ENCODE measurements around the gene DPYSL5. TPM values are rescaled to one million over a fixed set of nuclear protein-coding genes. Genes with fewer than 3 reads are reported as not detected.

Gene DPYSL5
- total and polyA plus RNA-seq, 2 donors (not counting 1 experiment from before 2014, with no cell fraction given) = not detected

DNA sequence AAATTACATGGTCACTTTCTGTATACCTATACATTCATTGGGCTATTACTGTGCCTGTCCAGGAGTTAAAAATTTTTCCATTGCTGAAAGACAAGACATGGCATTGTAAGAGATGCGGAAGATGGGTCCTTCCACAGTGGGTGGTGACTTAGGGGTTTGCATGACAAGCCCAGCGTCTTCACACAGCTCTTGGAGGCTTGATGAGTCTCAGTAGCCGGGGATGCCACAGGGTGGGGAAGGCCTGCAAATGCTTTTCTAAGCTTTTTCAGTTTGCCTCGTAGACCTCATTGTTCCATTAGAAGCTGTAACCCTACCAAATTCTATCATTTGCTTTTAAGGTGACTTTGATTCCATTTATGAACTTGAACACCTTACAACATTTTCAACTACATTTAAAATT, 104.4 kb downstream of the DPYSL5 start:
- Histone ChIP-seq H4K20me1 (ENCODE audit: control insufficient read depth, insufficient read depth, low read length, poor library complexity, severe bottlenecking) (no peaks in the 10 kb centered on the region), H3K4me3 (ENCODE audit: control extremely low read depth in 1 of 5, extremely low read depth in 1 of 5, insufficient read depth in 1 of 5, low read depth in 2 of 5, low read length in 4 of 5) (no peak overlapping the region), H2AFZ (ENCODE audit: insufficient read depth, low read depth, low read length, poor library complexity, severe bottlenecking) (no peak overlapping the region), H3K79me2 (ENCODE audit: control insufficient read depth, insufficient read depth, low read length) (no peaks in the 10 kb centered on the region), H3K9me3 (ENCODE audit: control extremely low read depth in 1 of 3, control insufficient read depth in 2 of 3, insufficient read depth in 1 of 3, low read length in 2 of 3) (peaks cover 0 to 1% (median 0%) of the 10 kb centered on the region in 3 donors), H3K4me2 (replicated peaks; ENCODE audit: low read depth, low read length, poor library complexity, severe bottlenecking) (no peak overlapping the region), H3K4me1 (ENCODE audit: control insufficient read depth in 2 of 2, insufficient read depth in 2 of 2, low read length in 2 of 2) (no peaks in the 10 kb centered on the region), H3K27ac (ENCODE audit: low read length in 2 of 2) (no peak overlapping the region), H3K27me3 (replicated peaks in 1 of 4; ENCODE audit: control extremely low read depth in 1 of 4, control insufficient read depth in 3 of 4, insufficient read depth in 4 of 4, low read length in 3 of 4) (peaks cover 0 to 19% (median under 1%) of the 10 kb centered on the region in 4 experiments), H3K36me3 (replicated peaks in 1 of 2; ENCODE audit: control extremely low read depth in 1 of 2, control insufficient read depth in 1 of 2, extremely low read depth in 1 of 2, insufficient read depth in 2 of 2, low read length in 1 of 2) (no peaks in the 10 kb centered on the region), H3K9ac (ENCODE audit: low read length) (no peak overlapping the region)
- no peak for TF ChIP-seq CTCF (IDR thresholded peaks at IDR 0.05)
- TF ChIP-seq EZH2 (IDR thresholded peaks at IDR 0.05; ENCODE audit: borderline replicate concordance, insufficient read depth, low read depth, low read length, poor library complexity, severe bottlenecking) = no peak
- Mint-ChIP-seq H3K9me3 (ENCODE audit: insufficient read depth) (no peaks in the 10 kb centered on the region), H3K27me3 (peaks cover 31% of the 10 kb centered on the region), H3K27ac (no peak overlapping the region), H3K4me1 (no peaks in the 10 kb centered on the region), H3K4me3 (no peak overlapping the region)
- no peak for ATAC-seq (ENCODE audit: low read depth)
- DNase-seq = no peak
- intact Hi-C loops (cut with micrococcal nuclease) = no loop called here
- POLR2A ChIA-PET = no interaction called here
- no CpG with 5 or more reads among the region's 4 CpGs for WGBS (ENCODE audit: insufficient coverage)
- CTCF ChIA-PET = no interaction called here

DNA sequence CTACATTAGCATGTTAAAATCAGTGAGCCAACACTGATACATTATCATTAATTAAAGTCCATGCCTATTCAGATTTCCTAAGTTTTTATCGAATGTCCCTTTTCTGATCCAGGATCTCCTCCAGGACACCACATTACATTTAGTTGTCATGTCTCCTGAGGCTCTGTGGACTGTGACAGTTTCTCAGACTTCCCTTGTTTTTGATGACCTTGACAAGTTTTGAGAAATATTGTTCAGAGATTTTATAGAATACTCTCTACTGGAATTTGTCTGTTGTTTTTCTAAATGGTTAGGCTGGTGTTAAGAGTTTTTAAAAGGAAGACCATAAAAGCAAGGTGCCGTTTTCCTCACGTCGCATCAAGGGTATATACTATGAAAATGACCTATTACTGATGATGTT, 106.2 kb downstream of the DPYSL5 start:
- TF ChIP-seq EZH2 (IDR thresholded peaks at IDR 0.05; ENCODE audit: borderline replicate concordance, insufficient read depth, low read depth, low read length, poor library complexity, severe bottlenecking) (no peak), CTCF (IDR thresholded peaks at IDR 0.05) (no peak)
- peaks cover 38% of the 10 kb centered on the region for H3K27me3 Mint-ChIP-seq
- ATAC-seq (ENCODE audit: low read depth) = no peak

More for the DNA sequence above, 106.2 kb downstream of the DPYSL5 start:
- no peaks in the 10 kb centered on the region for H3K9me3 Mint-ChIP-seq (ENCODE audit: insufficient read depth)
- ChIA-PET POLR2A (no interaction called here), CTCF (interaction anchor here (1.0 to 1.6 kb wide), 5 partner anchors 8 to 326 kb away, joined by 3 to 4 read pairs (median 3); no protein-coding TSS in a partner anchor)
- H3K4me1 Mint-ChIP-seq = no peaks in the 10 kb centered on the region
- Histone ChIP-seq H3K4me2 (replicated peaks; ENCODE audit: low read depth, low read length, poor library complexity, severe bottlenecking) (no peak overlapping the region), H3K9ac (ENCODE audit: low read length) (no peak overlapping the region), H3K4me3 (ENCODE audit: control extremely low read depth in 1 of 5, extremely low read depth in 1 of 5, insufficient read depth in 1 of 5, low read depth in 2 of 5, low read length in 4 of 5) (no peak overlapping the region), H3K9me3 (ENCODE audit: control extremely low read depth in 1 of 3, control insufficient read depth in 2 of 3, insufficient read depth in 1 of 3, low read length in 2 of 3) (peaks cover 0 to 1% (median 0%) of the 10 kb centered on the region in 3 donors), H2AFZ (ENCODE audit: insufficient read depth, low read depth, low read length, poor library complexity, severe bottlenecking) (no peak overlapping the region), H3K36me3 (replicated peaks in 1 of 2; ENCODE audit: control extremely low read depth in 1 of 2, control insufficient read depth in 1 of 2, extremely low read depth in 1 of 2, insufficient read depth in 2 of 2, low read length in 1 of 2) (no peaks in the 10 kb centered on the region), H3K27ac (ENCODE audit: low read length in 2 of 2) (no peak overlapping the region), H4K20me1 (ENCODE audit: control insufficient read depth, insufficient read depth, low read length, poor library complexity, severe bottlenecking) (no peaks in the 10 kb centered on the region), H3K27me3 (replicated peaks in 1 of 4; ENCODE audit: control extremely low read depth in 1 of 4, control insufficient read depth in 3 of 4, insufficient read depth in 4 of 4, low read length in 3 of 4) (peaks cover 0 to 19% (median under 1%) of the 10 kb centered on the region in 4 experiments), H3K4me1 (ENCODE audit: control insufficient read depth in 2 of 2, insufficient read depth in 2 of 2, low read length in 2 of 2) (no peaks in the 10 kb centered on the region), H3K79me2 (ENCODE audit: control insufficient read depth, insufficient read depth, low read length) (no peaks in the 10 kb centered on the region)
- intact Hi-C loops (cut with micrococcal nuclease) = no loop called here
- H3K4me3 Mint-ChIP-seq = no peak overlapping the region
- no peak for DNase-seq
- no CpG with 5 or more reads among the region's 4 CpGs for WGBS (ENCODE audit: insufficient coverage)
- H3K27ac Mint-ChIP-seq = no peak overlapping the region

Measured in B cell (primary cell).